Dedifferentiated amniotic fluid mesenchymal stem cell (primary cell): Measurements from ENCODE around the gene PIGZ.

Experiments used
- DNase-seq: peaks from one replicate; pipeline ENCODE4 v3.0.0-alpha.2; 2016; ENCODE audit errors: extremely low spot score

Gene PIGZ

GRCh38 chr3:196968233-196969133, at the start of gene PIGZ:
Gene PIGZ, minus strand, starts transcription at chr3:196968833. Its CDS starts 16,802 bp downstream, at chr3:196952031.
- no peak for DNase-seq

- DNase-seq = no peak
Measured at GRCh38 chr3:197017003-197017402, 48.4 kb upstream of the PIGZ start.

GRCh38 chr3:197015790-197016736, 47.4 kb upstream of the PIGZ start:
- DNase-seq = no peak

- DNase-seq = no peak
Measured at GRCh38 chr3:197014942-197015575, 46.4 kb upstream of the PIGZ start.

GRCh38 chr3:197014024-197014423, 45.4 kb upstream of the PIGZ start:
- DNase-seq = no peak

- no peak for DNase-seq
Measured at GRCh38 chr3:197012540-197012883, 43.9 kb upstream of the PIGZ start.

GRCh38 chr3:197011780-197012539, 43.3 kb upstream of the PIGZ start:
- no peak for DNase-seq

GRCh38 chr3:197010556-197011351, 42.1 kb upstream of the PIGZ start:
- DNase-seq = no peak

- no peak for DNase-seq
Measured at GRCh38 chr3:197009532-197010019, 40.9 kb upstream of the PIGZ start.

GRCh38 chr3:197008436-197009209, 40.0 kb upstream of the PIGZ start:
- no peak for DNase-seq

GRCh38 chr3:197007953-197008352, 39.3 kb upstream of the PIGZ start:
- DNase-seq = no peak

- no peak for DNase-seq
Measured at GRCh38 chr3:197007296-197007940, 38.8 kb upstream of the PIGZ start.

- DNase-seq = no peak
Measured at GRCh38 chr3:197006860-197007259, 38.2 kb upstream of the PIGZ start.

GRCh38 chr3:197006446-197006845, 37.8 kb upstream of the PIGZ start:
- no peak for DNase-seq

GRCh38 chr3:197003461-197004385, 35.1 kb upstream of the PIGZ start:
- DNase-seq = no peak

GRCh38 chr3:197002701-197003454, 34.2 kb upstream of the PIGZ start:
- peak; percentile 51 for DNase-seq
